ENCODE measurements around the gene MFAP3L.

DNA sequence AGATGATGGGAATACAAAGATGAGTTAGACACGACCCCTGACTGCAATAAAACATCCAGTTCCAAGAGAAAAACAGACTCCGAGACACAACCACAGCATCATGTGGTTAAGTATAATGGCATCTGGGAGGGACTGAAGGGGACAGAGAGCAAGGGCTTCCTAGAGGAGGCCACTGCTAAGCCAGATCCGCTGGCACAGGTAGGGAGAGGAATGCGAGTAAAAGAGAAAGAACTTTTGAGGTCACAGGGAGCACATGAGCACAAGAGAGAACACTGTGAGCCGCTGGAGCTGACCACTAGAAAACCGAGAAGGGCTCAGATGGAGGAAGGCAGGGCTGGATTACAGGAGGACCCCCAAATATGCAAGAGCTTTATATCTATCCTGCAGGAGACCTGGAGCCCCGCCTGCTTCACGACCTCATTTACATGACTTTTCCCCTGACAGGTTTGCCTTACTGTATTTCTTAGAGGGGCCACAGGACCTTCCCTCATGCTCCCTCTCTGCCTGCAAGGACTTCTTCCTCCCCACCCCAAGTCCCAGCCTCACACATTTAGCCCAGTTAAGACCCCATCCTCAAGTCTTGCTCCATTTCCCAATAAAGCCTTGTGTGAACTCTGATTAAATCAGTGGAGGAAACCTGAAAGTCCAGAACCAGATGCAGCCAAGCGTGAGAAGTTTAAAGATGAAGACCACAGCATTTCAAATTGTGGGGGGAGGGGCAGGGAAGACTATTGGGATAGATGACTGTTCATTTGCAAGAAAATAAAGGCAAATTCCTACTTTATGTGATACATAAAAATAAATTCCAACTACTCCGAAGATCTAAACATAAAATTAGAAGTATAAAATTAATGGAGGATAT lies 29.6 kb downstream of the MFAP3L start:
- TF ChIP-seq ZIC2 (tag by site-specific recombination; IDR thresholded peaks at IDR 0.05) (no peak), ZSCAN16 (tag by site-specific recombination; IDR thresholded peaks at IDR 0.05) (no peak), ZNF768 (tag by site-specific recombination; IDR thresholded peaks at IDR 0.05) (no peak)
- TF ChIP-seq, protein P1, sequence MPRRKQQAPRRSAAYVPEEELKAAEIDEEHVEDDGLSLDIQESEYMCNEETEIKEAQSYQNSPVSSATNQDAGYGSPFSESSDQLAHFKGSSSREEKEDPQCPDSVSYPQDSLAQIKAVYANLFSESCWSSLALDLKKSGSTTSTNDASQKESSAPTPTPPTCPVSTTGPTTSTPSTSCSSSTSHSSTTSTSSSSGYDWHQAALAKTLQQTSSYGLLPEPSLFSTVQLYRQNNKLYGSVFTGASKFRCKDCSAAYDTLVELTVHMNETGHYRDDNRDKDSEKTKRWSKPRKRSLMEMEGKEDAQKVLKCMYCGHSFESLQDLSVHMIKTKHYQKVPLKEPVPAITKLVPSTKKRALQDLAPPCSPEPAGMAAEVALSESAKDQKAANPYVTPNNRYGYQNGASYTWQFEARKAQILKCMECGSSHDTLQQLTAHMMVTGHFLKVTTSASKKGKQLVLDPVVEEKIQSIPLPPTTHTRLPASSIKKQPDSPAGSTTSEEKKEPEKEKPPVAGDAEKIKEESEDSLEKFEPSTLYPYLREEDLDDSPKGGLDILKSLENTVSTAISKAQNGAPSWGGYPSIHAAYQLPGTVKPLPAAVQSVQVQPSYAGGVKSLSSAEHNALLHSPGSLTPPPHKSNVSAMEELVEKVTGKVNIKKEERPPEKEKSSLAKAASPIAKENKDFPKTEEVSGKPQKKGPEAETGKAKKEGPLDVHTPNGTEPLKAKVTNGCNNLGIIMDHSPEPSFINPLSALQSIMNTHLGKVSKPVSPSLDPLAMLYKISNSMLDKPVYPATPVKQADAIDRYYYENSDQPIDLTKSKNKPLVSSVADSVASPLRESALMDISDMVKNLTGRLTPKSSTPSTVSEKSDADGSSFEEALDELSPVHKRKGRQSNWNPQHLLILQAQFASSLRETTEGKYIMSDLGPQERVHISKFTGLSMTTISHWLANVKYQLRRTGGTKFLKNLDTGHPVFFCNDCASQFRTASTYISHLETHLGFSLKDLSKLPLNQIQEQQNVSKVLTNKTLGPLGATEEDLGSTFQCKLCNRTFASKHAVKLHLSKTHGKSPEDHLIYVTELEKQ (tag by site-specific recombination; IDR thresholded peaks at IDR 0.05; ENCODE audit: borderline replicate concordance), result no peak
- TF ChIP-seq, protein P2, sequence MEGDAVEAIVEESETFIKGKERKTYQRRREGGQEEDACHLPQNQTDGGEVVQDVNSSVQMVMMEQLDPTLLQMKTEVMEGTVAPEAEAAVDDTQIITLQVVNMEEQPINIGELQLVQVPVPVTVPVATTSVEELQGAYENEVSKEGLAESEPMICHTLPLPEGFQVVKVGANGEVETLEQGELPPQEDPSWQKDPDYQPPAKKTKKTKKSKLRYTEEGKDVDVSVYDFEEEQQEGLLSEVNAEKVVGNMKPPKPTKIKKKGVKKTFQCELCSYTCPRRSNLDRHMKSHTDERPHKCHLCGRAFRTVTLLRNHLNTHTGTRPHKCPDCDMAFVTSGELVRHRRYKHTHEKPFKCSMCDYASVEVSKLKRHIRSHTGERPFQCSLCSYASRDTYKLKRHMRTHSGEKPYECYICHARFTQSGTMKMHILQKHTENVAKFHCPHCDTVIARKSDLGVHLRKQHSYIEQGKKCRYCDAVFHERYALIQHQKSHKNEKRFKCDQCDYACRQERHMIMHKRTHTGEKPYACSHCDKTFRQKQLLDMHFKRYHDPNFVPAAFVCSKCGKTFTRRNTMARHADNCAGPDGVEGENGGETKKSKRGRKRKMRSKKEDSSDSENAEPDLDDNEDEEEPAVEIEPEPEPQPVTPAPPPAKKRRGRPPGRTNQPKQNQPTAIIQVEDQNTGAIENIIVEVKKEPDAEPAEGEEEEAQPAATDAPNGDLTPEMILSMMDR (tag by site-specific recombination; IDR thresholded peaks at IDR 0.05), result no peak
- TF ChIP-seq, protein P3, sequence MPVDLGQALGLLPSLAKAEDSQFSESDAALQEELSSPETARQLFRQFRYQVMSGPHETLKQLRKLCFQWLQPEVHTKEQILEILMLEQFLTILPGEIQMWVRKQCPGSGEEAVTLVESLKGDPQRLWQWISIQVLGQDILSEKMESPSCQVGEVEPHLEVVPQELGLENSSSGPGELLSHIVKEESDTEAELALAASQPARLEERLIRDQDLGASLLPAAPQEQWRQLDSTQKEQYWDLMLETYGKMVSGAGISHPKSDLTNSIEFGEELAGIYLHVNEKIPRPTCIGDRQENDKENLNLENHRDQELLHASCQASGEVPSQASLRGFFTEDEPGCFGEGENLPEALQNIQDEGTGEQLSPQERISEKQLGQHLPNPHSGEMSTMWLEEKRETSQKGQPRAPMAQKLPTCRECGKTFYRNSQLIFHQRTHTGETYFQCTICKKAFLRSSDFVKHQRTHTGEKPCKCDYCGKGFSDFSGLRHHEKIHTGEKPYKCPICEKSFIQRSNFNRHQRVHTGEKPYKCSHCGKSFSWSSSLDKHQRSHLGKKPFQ (tag by site-specific recombination; IDR thresholded peaks at IDR 0.05), result no peak

Data from HEK293 (cell line).